ENCODE data around the gene TACR1.
A peak's percentile ranks its signal among the peaks of the same experiment; 100 is the strongest.
"Not testable (repeated sequence)": the region's sequence is repeated elsewhere in the genome, so short reads cannot be mapped to it uniquely, and the experiment has no call there.

TACR1 gene

GRCh38 chr2:75199428-75200011 is at the start of gene TACR1:
Gene TACR1, minus strand, starts transcription at chr2:75199520. Its CDS starts 586 bp downstream, at chr2:75198934.
- DNase-seq: peak; percentile 64

- DNase-seq: peak; percentile 6
These were observed 49.3 kb upstream of the TACR1 start for GRCh38 chr2:75248581-75248980.

GRCh38 chr2:75246441-75247167 is 47.3 kb upstream of the TACR1 start:
- DNase-seq: no peak

- DNase-seq: no peak
These were observed 43.9 kb upstream of the TACR1 start for GRCh38 chr2:75243219-75243618.

GRCh38 chr2:75241696-75242095 is 42.4 kb upstream of the TACR1 start:
- no peak for DNase-seq

- DNase-seq: peak; percentile 84
These were observed 39.5 kb upstream of the TACR1 start for GRCh38 chr2:75238670-75239330.

- DNase-seq: no peak
These were observed 38.0 kb upstream of the TACR1 start for GRCh38 chr2:75237296-75237695.

- no peak for DNase-seq
These were observed 34.6 kb upstream of the TACR1 start for GRCh38 chr2:75233965-75234364.

- DNase-seq: no peak
These were observed 27.3 kb upstream of the TACR1 start for GRCh38 chr2:75226617-75227016.

GRCh38 chr2:75226099-75226498 is 26.8 kb upstream of the TACR1 start:
- DNase-seq: no peak

GRCh38 chr2:75224636-75225094 is 25.3 kb upstream of the TACR1 start:
- no peak for DNase-seq

- no peak for DNase-seq
These were observed 23.2 kb upstream of the TACR1 start for GRCh38 chr2:75222527-75222926.

GRCh38 chr2:75221862-75222261 is 22.5 kb upstream of the TACR1 start:
- peak; percentile 68 for DNase-seq

GRCh38 chr2:75219213-75219612 is 19.9 kb upstream of the TACR1 start:
- not testable (repeated sequence) for DNase-seq

GRCh38 chr2:75211266-75211770 is 12.0 kb upstream of the TACR1 start:
- no peak for DNase-seq

GRCh38 chr2:75210409-75210808 is 11.1 kb upstream of the TACR1 start:
- no peak for DNase-seq

- DNase-seq: no peak
These were observed 9.4 kb upstream of the TACR1 start for GRCh38 chr2:75208738-75209137.

GRCh38 chr2:75204833-75205232 is 5.5 kb upstream of the TACR1 start:
- DNase-seq: no peak

GRCh38 chr2:75202359-75202758 is 3.0 kb upstream of the TACR1 start:
- DNase-seq: no peak

GRCh38 chr2:75200140-75201096 is 1.1 kb upstream of the TACR1 start:
- DNase-seq: no peak

GRCh38 chr2:75195076-75195691 is 4.1 kb downstream of the TACR1 start:
- DNase-seq: no peak

GRCh38 chr2:75194184-75194868 is 5.0 kb downstream of the TACR1 start:
- no peak for DNase-seq
